ENCODE results near the gene B3GLCT.

Gene B3GLCT

DNA sequence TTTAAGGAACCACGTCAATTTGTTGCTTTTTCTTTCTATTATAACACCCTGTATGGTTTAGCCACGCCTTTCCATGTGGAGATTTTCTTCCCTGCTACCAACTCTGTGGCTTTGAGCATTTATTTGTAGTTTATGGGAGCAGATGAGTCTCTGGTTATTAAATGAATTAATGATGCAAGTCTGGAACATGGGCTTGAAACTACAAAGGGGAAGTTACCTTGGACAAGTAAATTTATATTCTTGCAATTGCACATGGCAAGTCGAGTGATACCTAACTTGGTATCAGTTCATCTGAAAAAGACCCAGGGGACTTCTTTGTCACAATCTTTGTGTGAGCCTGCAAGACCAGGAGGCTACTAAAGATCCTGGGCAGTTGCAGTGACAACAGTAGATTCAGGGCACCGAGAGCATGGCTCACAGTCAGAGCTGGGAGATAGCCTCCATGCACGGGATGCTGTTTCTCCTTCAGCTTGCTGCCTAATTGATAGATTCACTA lies 24.4 kb downstream of the B3GLCT start:
- DNase-seq (ENCODE audit: low read depth): no peak

DNA sequence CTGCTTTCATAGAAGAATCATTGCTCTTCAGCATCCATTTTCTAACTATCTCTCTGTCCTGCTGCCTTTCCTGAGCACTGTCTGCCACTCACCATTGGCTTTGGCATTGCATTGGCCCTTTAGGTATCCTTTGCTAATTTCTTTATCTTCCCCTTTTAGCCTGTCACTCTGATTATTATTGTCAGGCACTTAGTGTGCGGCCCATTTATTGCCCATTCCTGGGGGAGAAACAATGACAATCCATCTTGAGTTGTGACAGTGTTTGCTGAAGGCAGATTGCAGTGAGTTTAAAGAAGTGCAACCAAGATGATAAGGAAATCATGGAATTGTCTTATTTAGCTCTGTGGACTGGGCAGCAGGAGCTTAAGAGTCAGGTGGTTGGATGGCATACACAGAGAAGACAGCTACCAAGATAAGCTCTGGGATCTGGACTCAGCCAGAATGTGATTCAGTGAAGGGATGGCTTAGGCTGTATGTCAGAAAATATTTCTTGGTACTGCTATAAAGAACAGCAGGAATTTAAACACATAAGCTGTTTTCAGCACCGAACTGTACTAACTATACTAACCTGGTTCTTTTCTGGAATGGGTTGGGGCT lies 25.3 kb downstream of the B3GLCT start:
- DNase-seq (ENCODE audit: low read depth): no peak

DNA sequence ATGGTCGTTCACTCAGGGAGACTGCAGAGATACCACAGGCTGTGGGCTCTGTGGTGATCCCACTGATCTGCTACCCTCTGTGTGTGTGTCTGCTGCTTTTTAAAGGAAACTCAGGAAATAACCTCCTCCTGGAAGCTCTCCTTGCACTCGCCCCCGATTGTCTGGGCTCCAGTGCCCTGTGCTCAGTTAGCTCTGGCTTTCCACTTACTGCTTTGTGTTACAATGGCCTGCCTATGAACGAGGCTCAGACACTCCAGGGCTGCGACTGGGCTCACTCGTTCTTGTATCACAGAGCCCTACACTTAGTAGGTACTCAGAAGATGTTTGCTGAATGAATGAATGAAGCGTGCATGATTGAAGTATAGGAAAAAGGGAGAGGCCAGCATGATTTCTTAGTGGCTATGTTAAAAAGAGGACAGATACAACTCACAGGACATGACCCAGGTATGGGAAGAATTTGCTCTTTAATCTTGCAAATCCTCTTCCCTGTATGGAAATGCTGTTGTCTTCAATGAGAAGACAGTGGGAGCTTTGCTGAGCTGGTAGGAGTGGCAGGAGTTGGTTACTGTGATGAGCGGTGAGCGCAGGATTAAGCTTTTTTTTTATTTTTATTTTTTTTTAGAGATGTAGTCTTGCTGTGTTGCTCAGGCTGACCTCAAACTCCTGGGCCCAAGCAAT lies 26.4 kb downstream of the B3GLCT start:
- no peak for DNase-seq (ENCODE audit: low read depth)

DNA sequence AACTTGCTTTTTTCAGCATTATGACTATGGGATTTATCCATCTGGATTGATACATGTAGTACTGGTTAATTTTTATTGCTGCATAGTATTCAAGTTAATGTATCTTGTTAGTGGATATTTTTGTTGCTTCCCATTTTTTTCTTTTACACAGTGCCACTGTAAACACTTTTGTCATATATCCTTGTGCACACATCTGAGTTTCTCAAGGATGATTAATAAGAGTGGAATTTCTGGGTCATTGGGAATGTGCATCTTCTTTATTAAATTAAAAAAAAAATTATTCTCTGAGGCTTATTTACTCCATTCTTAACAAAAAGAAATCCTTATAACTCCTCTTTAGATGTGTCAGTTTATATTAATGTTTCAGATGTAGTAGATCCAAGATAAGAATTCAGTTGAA lies 27.3 kb downstream of the B3GLCT start:
- no peak for DNase-seq (ENCODE audit: low read depth)

DNA sequence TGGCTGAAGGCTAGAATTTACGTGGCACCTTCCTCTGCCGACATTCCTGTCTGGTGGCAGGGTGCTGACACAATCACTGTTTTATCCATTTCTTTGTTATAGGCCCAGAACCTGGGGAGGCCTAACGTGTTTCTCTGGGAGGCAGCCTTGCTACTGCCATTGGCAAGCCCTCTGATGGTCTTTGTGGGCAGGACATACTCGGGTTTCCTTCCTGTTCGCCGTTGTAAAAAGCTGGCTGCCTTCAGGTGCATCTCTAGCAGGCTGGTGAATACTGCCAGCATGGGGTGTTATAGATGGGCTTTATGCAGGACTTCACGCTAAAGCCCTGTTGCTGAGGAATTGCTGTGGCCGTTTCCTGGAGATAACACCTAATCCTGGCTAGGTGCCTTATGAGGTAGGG lies 28.1 kb downstream of the B3GLCT start:
- DNase-seq (ENCODE audit: low read depth): no peak

DNA sequence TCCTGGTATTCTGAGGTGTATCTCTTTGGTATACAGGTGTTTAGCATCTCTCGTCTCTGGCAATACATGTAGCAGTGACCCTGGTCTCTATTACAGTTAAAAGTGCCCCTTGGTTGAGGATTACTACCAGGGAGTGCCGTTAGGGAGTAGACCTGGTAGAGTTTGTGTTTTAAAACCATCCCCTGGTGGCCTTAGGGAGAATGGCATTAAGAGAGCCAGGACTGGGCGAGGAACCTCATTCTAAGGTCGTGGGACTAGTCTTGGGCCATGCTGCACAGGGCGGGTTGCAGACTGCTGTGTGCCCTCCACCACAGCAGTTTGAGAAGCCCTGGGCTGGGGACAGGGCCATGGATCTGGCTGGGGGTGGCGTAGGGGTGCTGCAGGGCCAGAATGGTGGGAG lies 35.0 kb downstream of the B3GLCT start:
- DNase-seq (ENCODE audit: low read depth): no peak

DNA sequence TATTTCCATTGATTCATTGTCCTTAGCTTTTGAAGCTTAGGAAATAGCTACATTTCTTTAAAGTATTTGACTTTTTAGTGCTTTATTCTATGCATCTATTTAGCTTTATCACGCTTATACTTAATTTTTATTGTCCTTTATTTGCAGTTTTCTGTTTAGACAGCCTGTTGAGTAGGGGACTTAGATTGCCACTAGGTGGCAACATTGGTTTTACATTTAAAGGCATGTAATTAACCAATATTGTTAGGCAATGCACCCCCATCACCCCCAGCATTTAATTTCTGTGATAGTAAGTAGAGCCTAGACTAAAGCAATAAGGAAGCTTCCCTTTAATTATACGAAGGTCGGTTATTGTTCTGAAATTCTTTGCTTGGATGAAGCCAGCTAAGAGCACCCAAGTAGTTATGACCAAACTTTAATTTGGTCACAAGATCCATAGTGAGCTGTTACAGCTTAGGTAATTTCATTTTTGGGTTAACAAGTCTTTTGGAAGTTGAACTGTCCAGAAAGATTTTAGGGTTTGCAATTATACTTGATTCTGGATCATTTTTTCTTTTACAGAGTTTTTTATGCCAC lies 36.5 kb downstream of the B3GLCT start:
- no peak for DNase-seq (ENCODE audit: low read depth)

DNA sequence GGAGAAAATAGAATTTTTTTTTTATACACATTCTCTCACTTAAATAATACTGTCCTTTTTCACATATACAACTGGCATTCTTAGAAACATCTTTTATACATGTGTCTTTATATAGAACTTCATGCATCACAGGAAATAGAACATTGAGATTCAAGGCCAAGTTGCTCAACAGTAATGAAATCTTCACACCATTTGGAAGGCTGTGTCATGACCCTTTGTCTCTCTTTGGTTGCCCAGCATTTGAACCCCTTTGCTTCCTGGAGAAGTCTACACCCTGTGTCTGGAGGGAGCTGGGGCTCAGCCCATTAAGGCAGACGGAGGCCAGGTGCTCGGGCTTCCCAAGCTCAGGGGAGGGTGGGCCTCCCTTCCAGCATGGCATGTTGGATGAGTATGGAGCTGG lies 41.1 kb downstream of the B3GLCT start:
- DNase-seq (ENCODE audit: low read depth): no peak

DNA sequence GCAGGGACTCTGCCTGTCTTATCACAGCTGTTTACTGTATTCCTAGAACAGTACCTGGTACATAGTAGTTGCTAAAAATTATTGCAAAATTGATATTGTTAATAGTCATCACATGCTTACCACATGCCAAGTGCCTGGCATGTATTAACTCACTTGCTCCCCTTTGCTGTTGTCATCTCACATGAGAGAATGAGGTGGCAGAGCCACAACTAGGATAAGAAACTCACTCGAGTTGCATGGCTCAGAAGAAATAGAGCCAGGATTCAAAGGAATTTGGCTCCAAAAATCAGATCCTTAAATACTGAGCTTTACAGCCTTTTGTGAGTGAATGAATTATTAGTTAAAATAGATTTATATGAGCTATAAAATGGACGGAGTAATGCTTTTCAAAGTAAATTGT lies 42.6 kb downstream of the B3GLCT start:
- DNase-seq (ENCODE audit: low read depth): no peak

DNA sequence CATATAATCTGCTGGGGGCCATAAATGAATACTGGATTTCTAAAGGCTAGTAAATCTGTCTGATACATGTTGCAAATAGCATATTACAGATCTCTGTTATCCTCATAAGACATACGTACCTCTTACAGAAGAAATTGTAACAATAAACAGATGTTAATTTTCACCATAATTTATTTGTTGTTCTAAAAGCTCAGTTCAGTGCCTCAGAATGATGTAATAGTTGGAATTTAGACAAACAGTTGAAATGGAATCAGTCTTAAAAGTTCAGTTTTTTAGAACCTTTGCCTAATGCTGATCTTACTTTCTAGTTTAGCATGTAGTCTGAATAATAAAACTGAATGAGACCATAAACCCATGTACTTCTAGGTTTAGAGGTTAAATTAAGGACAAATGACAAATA lies 43.1 kb downstream of the B3GLCT start:
- DNase-seq (ENCODE audit: low read depth): no peak

DNA sequence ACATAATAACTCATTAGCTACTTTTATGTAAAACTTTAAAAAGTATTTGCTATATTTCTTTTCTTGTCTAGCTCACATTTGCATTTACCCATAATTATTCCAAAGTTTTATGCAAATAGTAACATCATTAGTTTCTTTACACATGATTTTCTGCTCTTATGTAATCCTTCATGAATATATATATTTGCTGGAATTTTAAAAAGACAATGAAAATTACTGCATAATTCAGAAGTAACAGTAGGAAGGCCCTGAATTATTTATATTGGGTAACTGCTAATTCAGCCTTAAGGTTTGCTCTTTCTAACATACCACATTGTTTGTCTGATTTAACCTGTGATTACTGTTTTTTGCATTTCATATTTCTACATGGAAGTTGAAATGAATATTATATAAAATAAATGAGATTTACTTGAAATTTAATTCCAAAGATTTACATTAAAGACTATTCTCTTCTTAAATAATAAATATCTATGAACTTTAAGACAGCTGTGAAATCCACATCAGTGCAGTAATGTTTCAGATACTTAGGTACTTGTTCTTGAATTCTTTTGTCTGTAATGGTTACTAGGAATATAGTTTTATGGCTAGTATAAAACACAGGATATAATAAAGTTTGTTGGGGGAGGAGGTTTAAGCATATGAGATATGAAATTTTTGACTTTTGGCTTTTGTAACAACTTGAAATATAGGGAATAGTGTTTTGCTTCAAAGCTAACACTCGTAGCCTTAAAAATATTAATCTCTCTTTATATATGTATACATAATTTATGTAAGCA lies 46.0 kb downstream of the B3GLCT start:
- no peak for DNase-seq (ENCODE audit: low read depth)

DNA sequence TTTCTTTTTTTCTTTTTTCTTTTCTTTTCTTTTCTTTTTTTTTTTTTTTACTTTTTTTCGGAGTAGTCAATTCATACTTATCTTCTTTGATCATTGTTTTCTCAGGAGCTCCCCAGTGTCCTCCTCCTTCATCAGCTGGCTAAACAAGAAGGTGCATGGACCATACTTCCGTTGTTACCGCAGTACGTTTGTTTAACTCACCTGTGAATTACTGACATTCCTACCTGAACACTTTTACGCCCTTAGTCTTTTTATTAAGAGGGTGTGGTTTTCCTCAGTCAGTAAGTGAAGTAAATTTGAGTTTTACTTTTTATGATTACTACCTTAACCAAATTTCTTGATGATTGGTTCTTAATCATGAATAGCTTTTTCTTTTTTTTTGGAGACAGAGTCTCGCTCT lies 47.1 kb downstream of the B3GLCT start:
- no peak for DNase-seq (ENCODE audit: low read depth)

DNA sequence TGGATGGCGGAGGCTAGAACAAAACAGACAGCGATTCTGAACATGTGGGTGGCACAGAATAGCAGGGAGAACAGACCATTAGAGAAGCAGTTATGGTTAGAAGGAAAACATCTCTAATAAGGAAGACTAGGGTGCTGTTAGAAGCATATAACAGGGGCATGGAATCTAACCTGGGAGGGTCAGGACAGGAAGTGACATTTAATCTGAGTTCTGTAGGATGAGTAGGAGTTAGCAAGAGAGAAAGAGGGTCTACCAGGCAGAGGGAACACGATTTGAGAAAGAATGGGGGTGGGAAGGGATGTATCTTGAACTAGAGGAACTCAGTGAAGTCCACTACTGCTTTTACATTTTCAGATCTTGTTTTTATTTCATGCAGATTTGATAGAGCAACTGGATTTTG lies 48.6 kb downstream of the B3GLCT start:
- DNase-seq (ENCODE audit: low read depth): no peak

DNA sequence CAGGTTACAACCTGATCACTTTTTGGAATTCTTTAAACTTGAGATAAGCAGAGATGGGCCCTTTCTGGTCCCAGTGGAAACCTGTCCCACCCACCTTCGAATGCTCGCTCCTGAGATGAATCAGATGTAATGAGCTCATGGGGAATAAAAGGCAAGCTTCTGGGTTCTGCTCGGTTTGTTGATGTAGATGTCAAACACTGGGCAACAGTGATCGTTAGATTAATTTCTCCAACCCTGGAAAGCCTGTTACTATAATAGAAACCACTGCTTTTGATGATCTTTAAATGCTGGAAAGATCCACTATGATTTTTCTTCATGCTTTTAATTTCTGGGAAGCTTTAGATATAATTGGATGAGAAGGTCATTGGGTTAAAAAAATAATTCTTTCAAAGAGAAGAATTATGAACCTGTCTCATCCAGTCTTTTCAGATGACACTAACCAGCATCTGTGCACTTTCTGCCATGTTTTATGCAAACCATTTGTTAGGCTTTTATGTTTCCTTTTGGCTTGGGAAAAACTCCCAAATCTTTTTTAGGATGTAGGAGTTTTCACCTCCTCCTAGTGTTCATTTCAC lies 49.3 kb downstream of the B3GLCT start:
- no peak for DNase-seq (ENCODE audit: low read depth)

DNA sequence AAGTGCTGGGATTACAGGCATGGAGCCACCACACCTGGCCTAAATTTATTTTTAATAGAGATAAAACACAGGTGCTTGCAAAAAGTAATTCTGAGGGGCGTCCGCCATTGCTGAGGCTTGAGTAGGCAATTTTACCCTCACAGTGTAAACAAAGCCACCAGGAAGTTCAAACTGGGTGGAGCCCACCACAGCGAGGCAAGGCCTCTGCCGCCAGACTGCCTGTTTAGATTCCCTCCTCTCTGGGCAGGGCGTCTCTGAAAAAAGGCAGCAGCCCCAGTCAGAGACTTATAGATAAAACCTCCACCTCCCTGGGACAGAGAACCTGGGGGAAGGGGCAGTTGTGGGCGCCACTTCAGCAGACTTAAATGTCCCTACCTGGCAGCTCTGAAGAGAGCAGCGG lies 50.7 kb downstream of the B3GLCT start:
- no peak for DNase-seq (ENCODE audit: low read depth)

DNA sequence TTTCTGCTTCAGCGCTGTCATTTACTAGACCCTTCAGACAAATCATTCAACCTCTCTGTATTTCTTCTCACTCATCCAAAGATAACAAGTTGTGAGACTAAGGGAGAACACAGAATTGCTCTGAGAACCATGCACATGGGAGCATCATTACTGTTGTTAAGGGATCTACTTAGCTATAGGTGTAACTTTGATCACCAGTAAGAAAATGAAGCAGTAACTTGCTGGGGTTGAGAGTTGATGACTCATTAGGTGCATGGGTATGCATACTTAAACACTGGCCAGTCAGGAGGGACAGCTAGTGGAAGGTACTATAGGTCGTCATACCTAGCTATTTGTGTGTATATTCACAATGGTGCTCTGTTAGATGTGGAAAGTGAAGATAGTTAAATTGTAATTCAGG lies 61.5 kb downstream of the B3GLCT start:
- DNase-seq (ENCODE audit: low read depth): no peak

DNA sequence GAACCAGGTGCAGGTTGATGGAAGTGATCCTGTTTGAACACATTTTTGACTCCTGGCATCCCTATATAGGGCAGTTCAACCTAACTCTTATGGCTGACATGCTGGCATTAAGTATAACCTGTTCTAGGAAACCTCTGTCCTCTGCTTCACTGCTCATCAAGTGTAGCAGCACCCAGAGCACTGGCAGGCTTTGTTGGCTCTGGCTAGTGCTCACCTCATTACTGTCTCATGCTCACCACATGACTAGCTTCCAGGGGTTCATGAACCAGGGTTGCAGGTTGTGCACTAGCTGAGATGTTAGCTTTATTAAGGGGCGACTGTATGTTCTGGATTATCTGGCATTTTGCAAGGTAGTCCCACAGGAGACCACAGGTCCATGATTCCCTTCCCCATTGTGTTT lies 63.6 kb downstream of the B3GLCT start:
- DNase-seq (ENCODE audit: low read depth): no peak

DNA sequence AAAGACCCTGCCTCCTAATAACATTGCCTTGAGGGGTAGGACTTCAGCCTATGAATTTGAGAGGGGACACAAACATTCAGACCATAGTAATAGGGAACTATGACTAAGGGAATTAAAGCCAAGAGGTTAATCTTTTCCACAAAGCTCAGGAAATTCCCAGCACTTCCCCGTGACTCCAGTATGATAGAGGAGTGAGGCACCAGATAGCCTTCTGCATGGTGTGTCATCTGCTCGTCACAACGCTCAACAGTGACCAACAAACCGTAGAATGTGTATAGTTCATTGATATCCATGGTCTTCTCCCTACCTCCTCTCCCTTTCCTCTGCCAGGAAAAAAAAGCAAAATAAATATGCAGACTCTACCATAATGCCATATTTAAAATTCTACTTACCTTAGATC lies 64.4 kb downstream of the B3GLCT start:
- DNase-seq (ENCODE audit: low read depth): no peak

DNA sequence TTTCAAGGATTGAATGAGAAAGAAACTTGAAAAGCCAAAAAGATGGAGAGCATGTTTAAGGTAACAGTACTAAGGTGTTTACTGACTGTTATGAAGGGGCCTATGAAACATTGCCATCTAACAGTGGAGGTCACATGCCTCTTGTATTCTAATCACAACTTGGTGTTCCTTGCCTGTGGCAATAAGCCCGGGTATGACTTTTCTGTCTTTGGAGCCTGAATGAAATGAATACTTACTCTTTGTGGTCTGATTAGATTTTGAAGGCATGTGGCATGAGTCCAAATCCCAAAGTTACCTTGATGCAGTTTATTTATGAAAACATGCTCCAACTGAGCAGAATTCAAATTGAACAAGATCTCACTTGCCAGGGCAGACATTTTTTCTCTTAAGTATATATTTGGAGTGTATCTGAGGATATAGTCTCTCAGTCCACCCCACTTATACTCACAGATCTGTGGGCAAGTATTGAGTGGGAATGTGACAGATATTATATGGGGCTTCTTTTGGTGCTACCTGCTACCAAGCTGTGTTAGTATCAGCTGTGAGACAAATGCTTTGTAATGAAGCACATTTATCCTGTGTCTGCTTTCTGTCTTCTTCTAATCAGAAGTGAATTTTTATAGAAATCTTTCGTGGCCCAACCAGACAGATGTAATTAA lies 67.5 kb downstream of the B3GLCT start:
- no peak for DNase-seq (ENCODE audit: low read depth)

DNA sequence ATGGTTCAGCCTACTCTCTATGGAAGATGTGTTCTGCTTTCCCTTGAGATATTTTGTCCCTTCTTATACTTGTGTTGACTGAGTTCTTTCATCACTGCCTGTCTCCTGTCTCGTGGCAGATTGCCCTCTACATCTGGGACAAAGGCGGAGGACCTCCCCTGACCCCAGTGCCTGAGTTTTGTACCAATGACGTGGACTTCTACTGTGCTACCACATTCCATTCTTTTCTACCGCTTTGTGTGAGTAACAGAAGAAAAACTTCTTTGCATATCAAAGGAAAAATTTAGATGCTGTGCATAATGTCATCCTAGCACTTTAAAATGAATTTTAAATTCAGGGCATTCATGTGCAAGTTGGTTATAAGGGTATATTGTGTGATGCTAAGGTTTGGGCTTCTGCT lies 74.6 kb downstream of the B3GLCT start:
- no peak for DNase-seq (ENCODE audit: low read depth)

DNA sequence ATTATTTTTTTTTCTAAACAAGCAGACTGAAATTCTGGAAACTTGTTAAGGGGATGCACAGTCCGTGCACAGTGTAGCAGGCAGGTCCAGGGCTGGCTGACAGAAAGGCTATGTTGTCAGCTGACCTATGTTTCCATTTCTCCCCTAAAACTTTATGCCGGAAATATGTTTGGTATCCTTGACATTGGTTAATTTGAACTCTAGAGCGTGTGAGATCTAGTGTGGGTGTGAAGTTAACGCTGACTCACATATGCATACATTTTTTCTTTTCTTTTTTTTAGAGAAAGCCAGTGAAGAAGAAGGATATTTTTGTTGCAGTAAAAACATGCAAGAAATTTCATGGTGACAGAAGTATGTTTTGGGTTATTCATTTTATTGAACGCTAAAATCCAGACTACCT lies 76.6 kb downstream of the B3GLCT start:
- DNase-seq (ENCODE audit: low read depth): no peak

DNA sequence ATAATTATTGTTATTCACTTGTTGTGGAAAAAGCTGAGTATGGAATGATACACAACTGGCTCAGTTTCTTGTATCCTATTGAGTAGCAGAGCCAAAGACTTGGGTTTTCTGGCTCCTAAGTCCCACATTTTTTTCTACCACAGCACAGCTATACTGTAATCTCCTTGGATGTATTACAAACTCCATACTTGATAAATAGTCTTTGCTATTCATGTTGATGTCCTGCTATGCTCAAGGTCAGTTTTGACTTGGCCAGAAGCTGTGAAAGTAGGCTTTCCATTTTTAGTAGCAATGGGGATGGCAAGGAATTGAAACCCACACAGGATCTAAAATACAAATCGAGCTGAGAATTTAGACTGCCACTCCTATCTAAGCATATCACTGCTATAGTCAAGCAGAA lies 79.1 kb downstream of the B3GLCT start:
- DNase-seq (ENCODE audit: low read depth): no peak
